IMR-90 (cell line): ENCODE data around the gene GCH1. TPM values are rescaled to one million over a fixed set of nuclear protein-coding genes. Genes with fewer than 3 reads are reported as not detected.

Experiments used
- ATAC-seq: fragments of 200-7000 bp; cut with Tn5 transposase; 2 replicates; pipeline ENCODE4 v1.9.1; 2020; ENCODE audit warnings: low read depth, mild to moderate bottlenecking, moderate library complexity
- BruUV-seq: library from RNA; stranded (reverse); fragments of 400-500 nt; replicated peaks from 2 replicates; lab custom pipeline; 2021; lab: Mats Ljungman, UMichigan
- CTCF ChIA-PET: fragments of 300-600 bp; formaldehyde crosslinking; extraction: SDS; loops from one replicate; lab custom pipeline; 2021; ENCODE audit warnings: antibody characterized with exemption; lab: Yijun Ruan, JAX
- POLR2A ChIA-PET: fragments of 300-600 bp; sonication (Branson Sonifier 250); formaldehyde crosslinking; loops from one replicate; lab custom pipeline; 2022; ENCODE audit warnings: antibody characterized with exemption; ENCODE audit not compliant: unreplicated experiment; lab: Charles Lee
- DNase-seq: peaks from one replicate; pipeline ENCODE4 v3.0.0; 2013
- H2AFZ ChIP-seq: replicated peaks from 2 replicates; pipeline ENCODE3; 2013; ENCODE audit warnings: low read length, mild to moderate bottlenecking; ENCODE audit not compliant: poor library complexity
- H2AK5ac ChIP-seq: 2 replicates; pipeline ENCODE4 v1.6.1; 2013; ENCODE audit warnings: low read depth, low read length, inconsistent platforms
- H2AK9ac ChIP-seq: replicated peaks from 2 replicates; pipeline ENCODE3; 2013; ENCODE audit warnings: mild to moderate bottlenecking, low read depth, low read length, moderate library complexity; ENCODE audit not compliant: poor library complexity
- H2BK120ac ChIP-seq: 2 replicates; pipeline ENCODE4 v1.6.1; 2013; ENCODE audit warnings: low read depth, low read length, inconsistent platforms
- H2BK15ac ChIP-seq: 3 replicates; pipeline ENCODE4 v1.6.1; 2013; ENCODE audit warnings: low read depth, low read length, inconsistent platforms
- H2BK20ac ChIP-seq: 2 replicates; pipeline ENCODE4 v1.6.1; 2013; ENCODE audit warnings: low read depth, mild to moderate bottlenecking, inconsistent platforms, low read length, moderate library complexity
- H2BK5ac ChIP-seq: 2 replicates; pipeline ENCODE4 v1.6.1; 2013; ENCODE audit warnings: mild to moderate bottlenecking, low read depth, low read length, inconsistent platforms; ENCODE audit not compliant: poor library complexity, severe bottlenecking
- H3K14ac ChIP-seq: replicated peaks from 2 replicates; pipeline ENCODE4 v1.6.1; 2013; ENCODE audit warnings: low read depth, low read length, inconsistent platforms
- H3K18ac ChIP-seq: 2 replicates; pipeline ENCODE4 v1.6.1; 2013; ENCODE audit warnings: low read depth, low read length, control low read depth
- H3K23ac ChIP-seq: 2 replicates; pipeline ENCODE4 v1.6.1; 2013; ENCODE audit warnings: low read depth, low read length, inconsistent platforms
- H3K27ac ChIP-seq: 2 replicates; pipeline ENCODE4 v1.5.1; 2013; ENCODE audit warnings: mild to moderate bottlenecking, control low read depth, low read length; ENCODE audit not compliant: insufficient read depth
- H3K27me3 ChIP-seq: 2 replicates; pipeline ENCODE4 v1.6.1; 2013; ENCODE audit warnings: low read length; ENCODE audit not compliant: control insufficient read depth, insufficient read depth
- H3K36me3 ChIP-seq: 2 replicates; pipeline ENCODE4 v1.6.1; 2013; ENCODE audit warnings: low read length, mixed read lengths; ENCODE audit not compliant: control insufficient read depth, insufficient read depth
- H3K4ac ChIP-seq: 2 replicates; pipeline ENCODE4 v1.6.1; 2013; ENCODE audit warnings: low read depth, low read length, inconsistent platforms
- H3K4me1 ChIP-seq: 2 replicates; pipeline ENCODE4 v1.6.1; 2013; ENCODE audit warnings: low read length, mixed read lengths; ENCODE audit not compliant: control insufficient read depth, insufficient read depth
- H3K4me2 ChIP-seq: 2 replicates; pipeline ENCODE4 v1.6.1; 2013; ENCODE audit warnings: low read depth, mild to moderate bottlenecking, control low read depth, low read length, moderate library complexity
- H3K4me3 ChIP-seq: 2 replicates; pipeline ENCODE4 v1.5.1; 2013; ENCODE audit warnings: low read depth, mild to moderate bottlenecking, control low read depth, low read length, moderate library complexity; ENCODE audit not compliant: insufficient read depth
- H3K56ac ChIP-seq: 2 replicates; pipeline ENCODE4 v1.6.1; 2013; ENCODE audit warnings: low read length, inconsistent platforms; ENCODE audit not compliant: insufficient read depth; ENCODE audit errors: extremely low read depth
- H3K79me1 ChIP-seq, 2 experiments: 2 replicates each; pipeline ENCODE4 v1.6.1; 2013; ENCODE audit warnings: low read length in 2 of 2, inconsistent platforms in 1 of 2, low read depth in 1 of 2
- H3K9ac ChIP-seq: 2 replicates; pipeline ENCODE4 v1.6.1; 2013; ENCODE audit warnings: low read depth, low read length, control low read depth
- H3K9me1 ChIP-seq: 2 replicates; pipeline ENCODE4 v1.6.1; 2013; ENCODE audit warnings: low read length, inconsistent platforms; ENCODE audit not compliant: insufficient read depth
- H3K9me3 ChIP-seq: 2 replicates; pipeline ENCODE4 v1.6.1; 2013; ENCODE audit warnings: low read length; ENCODE audit not compliant: control insufficient read depth, insufficient read depth
- H4K20me1 ChIP-seq: 2 replicates; pipeline ENCODE4 v1.6.1; 2013; ENCODE audit warnings: low read length, inconsistent platforms; ENCODE audit not compliant: insufficient read depth
- H4K5ac ChIP-seq: 2 replicates; pipeline ENCODE4 v1.6.1; 2013; ENCODE audit warnings: mild to moderate bottlenecking, low read depth, low read length, control low read depth
- H4K8ac ChIP-seq, 2 experiments: 2 replicates each; pipeline ENCODE4 v1.6.1; 2013; ENCODE audit warnings: low read depth in 2 of 2, low read length in 2 of 2, control low read depth in 1 of 2, inconsistent platforms in 1 of 2
- H4K91ac ChIP-seq: 2 replicates; pipeline ENCODE4 v1.6.1; 2013; ENCODE audit warnings: low read depth, low read length, inconsistent platforms; ENCODE audit not compliant: insufficient read depth
- BHLHE40 ChIP-seq: fragments of 150-350 bp; IDR thresholded peaks from 2 replicates; pipeline ENCODE4 v1.6.1; 2016; ENCODE audit warnings: mild to moderate bottlenecking, low read depth, low read length
- CEBPB ChIP-seq: IDR thresholded peaks from 2 replicates; pipeline ENCODE4 v1.6.1; 2012; ENCODE audit warnings: low read depth, low read length, improper control_type of control experiment
- CHD1 ChIP-seq: IDR thresholded peaks from 2 replicates; pipeline ENCODE4 v1.6.1; 2012; ENCODE audit warnings: low read depth, low read length, improper control_type of control experiment
- MAFK ChIP-seq: IDR thresholded peaks from 2 replicates; pipeline ENCODE4 v1.6.1; 2012; ENCODE audit warnings: low read depth, low read length, improper control_type of control experiment
- MAZ ChIP-seq: IDR thresholded peaks from 2 replicates; pipeline ENCODE4 v1.6.1; 2012; ENCODE audit warnings: low read depth, mild to moderate bottlenecking, low read length, improper control_type of control experiment, moderate library complexity, borderline replicate concordance
- RAD21 ChIP-seq: IDR thresholded peaks from 2 replicates; pipeline ENCODE4 v1.6.1; 2012; ENCODE audit warnings: low read length, improper control_type of control experiment
- SMC3 ChIP-seq: fragments of 150-350 bp; IDR thresholded peaks from 2 replicates; pipeline ENCODE4 v1.6.1; 2016; ENCODE audit warnings: low read depth, mild to moderate bottlenecking, antibody characterized with exemption, low read length, moderate library complexity
- WGBS, 2 experiments: methylation state at CpG; one replicate each; pipeline versions ENCODE4 v1.1.5 to v1.1.7; 2013; ENCODE audit warnings: missing lambda C conversion rate in 2 of 2; ENCODE audit not compliant: insufficient read length in 1 of 2; ENCODE audit errors: extremely low coverage in 2 of 2; 5-methylcytosine and 5-hydroxymethylcytosine counted together
- dilution Hi-C: fragments of 300-500 bp; cut with HindIII; formaldehyde crosslinking; loops from one replicate; pipeline ENCODE4 v1.14.3; 2018; ENCODE audit warnings: low sequenced_read_pairs; ENCODE audit not compliant: unreplicated experiment
- in situ Hi-C: fragments of 300-500 bp; cut with MboI; formaldehyde crosslinking; loops from 3 replicates; pipeline ENCODE4 v1.14.3; 2019; ENCODE audit warnings: low sequenced_read_pairs, inconsistent platforms, mixed read lengths
- intact Hi-C: fragments of 100-400 bp; cut with micrococcal nuclease; formaldehyde crosslinking; loops from 2 replicates; pipeline ENCODE4 v1.10.0; 2022
- polyA plus RNA-seq, 3 experiments: library from polyadenylated mRNA; depleted of rRNA; stranded (reverse); fragments of >200 nt; gene quantifications; 2 replicates each; pipeline ENCODE4 v1.2.3, GENCODE V29; 2012; ENCODE audit warnings: low replicate concordance in 1 of 3
- total RNA-seq: library from RNA; depleted of rRNA; stranded (reverse); fragments of >200 nt; gene quantifications from 2 replicates; pipeline ENCODE4 v1.2.3, GENCODE V29; 2012
- TF ChIP-seq, protein P1 (sequence below): fragments of 150-350 bp; IDR thresholded peaks from 2 replicates; pipeline ENCODE4 v1.6.1; 2017; ENCODE audit warnings: mild to moderate bottlenecking, antibody characterized with exemption, low read length, low read depth

The GCH1 gene
- total and polyA plus RNA-seq, 2 of the 4 experiments (the other 2 are of a cell fraction) = 0.54 to 0.74 TPM

DNA sequence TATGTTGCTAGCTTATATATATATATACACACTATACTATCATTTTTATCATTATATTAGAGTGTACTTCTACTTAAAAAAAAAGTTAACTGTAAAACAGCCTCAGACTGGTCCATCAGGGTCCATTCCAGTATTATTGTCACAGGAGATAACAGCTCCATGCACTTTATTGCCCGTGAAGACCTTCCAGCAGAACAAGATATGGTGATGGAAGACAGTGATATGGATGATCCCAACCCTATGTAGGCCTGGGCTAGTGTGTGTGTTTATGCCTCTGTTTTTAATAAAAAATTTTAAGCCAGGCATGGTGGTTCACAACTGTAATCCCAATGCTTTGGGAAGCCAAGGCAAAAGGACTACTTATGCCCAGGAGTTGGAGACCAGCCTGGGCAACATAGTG is 86.2 kb downstream of the GCH1 start:
- H3K4ac ChIP-seq = no peak overlapping the region
- H3K27ac ChIP-seq = no peak overlapping the region
- H4K91ac ChIP-seq = no peak overlapping the region
- H3K9me3 ChIP-seq = no peaks in the 10 kb centered on the region
- no peak overlapping the region for H3K23ac ChIP-seq
- H2BK120ac ChIP-seq = no peak overlapping the region
- no peak overlapping the region for H4K8ac ChIP-seq
- H3K14ac ChIP-seq = no peak overlapping the region
- H2BK20ac ChIP-seq = no peak overlapping the region
- H3K36me3 ChIP-seq = no peaks in the 10 kb centered on the region
- no peak overlapping the region for H4K5ac ChIP-seq
- DNase-seq (no peak), ATAC-seq (no peak)
- no peak overlapping the region for H2BK5ac ChIP-seq
- no peak overlapping the region for H3K4me3 ChIP-seq
- in situ Hi-C loops (no loop called here), intact Hi-C loops (no loop called here), dilution Hi-C loops (no loop called here)
- BruUV-seq = no TSS peak
- CTCF ChIA-PET = interaction anchor here (0.6 to 1.7 kb wide), 3 partner anchors 12 to 20 kb away, joined by 3 to 5 read pairs (median 3); no protein-coding TSS in a partner anchor
- H2BK15ac ChIP-seq = no peak overlapping the region
- no peak overlapping the region for H3K56ac ChIP-seq
- H3K79me1 ChIP-seq = no peaks in the 10 kb centered on the region
- no peak overlapping the region for H3K9ac ChIP-seq
- H3K27me3 ChIP-seq = peaks cover 31% of the 10 kb centered on the region
- TF ChIP-seq MAZ (no peak), MAFK (no peak), BHLHE40 (no peak), CHD1 (no peak), CEBPB (no peak), RAD21 (no peak), SMC3 (no peak)
- TF ChIP-seq, protein P1, sequence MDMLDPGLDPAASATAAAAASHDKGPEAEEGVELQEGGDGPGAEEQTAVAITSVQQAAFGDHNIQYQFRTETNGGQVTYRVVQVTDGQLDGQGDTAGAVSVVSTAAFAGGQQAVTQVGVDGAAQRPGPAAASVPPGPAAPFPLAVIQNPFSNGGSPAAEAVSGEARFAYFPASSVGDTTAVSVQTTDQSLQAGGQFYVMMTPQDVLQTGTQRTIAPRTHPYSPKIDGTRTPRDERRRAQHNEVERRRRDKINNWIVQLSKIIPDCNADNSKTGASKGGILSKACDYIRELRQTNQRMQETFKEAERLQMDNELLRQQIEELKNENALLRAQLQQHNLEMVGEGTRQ = no peak
- H4K20me1 ChIP-seq = no peaks in the 10 kb centered on the region
- WGBS, 2 experiments = no CpG with 5 or more reads among the region's 1 CpG
- H3K4me2 ChIP-seq = no peak overlapping the region
- H2AK5ac ChIP-seq = no peak overlapping the region
- H3K18ac ChIP-seq = no peak overlapping the region
- H3K4me1 ChIP-seq = no peaks in the 10 kb centered on the region; the same call in 1 of the 2 replicates
- H2AK9ac ChIP-seq = no peak overlapping the region
- H3K9me1 ChIP-seq = no peaks in the 10 kb centered on the region
- H2AFZ ChIP-seq = no peak overlapping the region
- POLR2A ChIA-PET = no interaction called here
